Measurements from ENCODE around the gene CLIC2. TPM values are rescaled to one million over a fixed set of nuclear protein-coding genes. Genes with fewer than 3 reads are reported as not detected.

CLIC2 gene
- total and polyA plus RNA-seq, 3 donors from 2014 or later = 3.5 to 3.9 (median 3.5) TPM

- no peak for DNase-seq
- no peaks in the 10 kb centered on the region for H3K27me3 ChIP-seq
- no peaks in the 10 kb centered on the region for H3K4me1 ChIP-seq
- H3K9me3 ChIP-seq = no peaks in the 10 kb centered on the region
- 35 to 58% methylated on average over 2 of the region's 2 CpGs for WGBS, 2 donors
- no peaks in the 10 kb centered on the region for H3K36me3 ChIP-seq (ENCODE audit: low read depth, missing control alignments)
- peak overlapping the region in 1 of 2 donors; percentile 56 for H3K27ac ChIP-seq
- no peak for TF ChIP-seq POLR2A (IDR thresholded peaks at IDR 0.05)
- no peak for TF ChIP-seq CTCF (IDR thresholded peaks at IDR 0.05)
- H3K4me3 ChIP-seq = no peak overlapping the region
- intact Hi-C loops (cut with DNase I; ENCODE audit: low total_unique reads) = no loop called here
Observed at GRCh38 chrX:155333544-155334100, 792 bp downstream of the CLIC2 start.

DNA sequence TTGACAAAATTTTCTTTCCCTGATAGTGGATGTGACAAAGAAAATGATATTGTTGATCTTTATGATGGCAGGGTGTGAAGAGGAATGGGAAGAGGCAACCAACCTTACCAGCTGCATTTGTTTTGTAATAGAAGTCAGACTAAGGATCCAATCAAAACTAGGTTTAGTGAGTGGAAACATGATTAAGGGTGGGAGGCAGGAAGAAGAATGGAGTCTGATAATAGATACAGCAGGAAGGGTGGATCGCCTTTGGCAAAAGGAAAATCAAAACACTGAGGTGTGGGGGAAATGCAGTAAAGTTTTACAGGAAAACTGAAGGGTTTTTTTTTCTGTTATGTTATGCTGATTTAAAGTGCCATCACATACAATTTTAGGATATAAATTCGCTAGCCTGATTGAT, 3.4 kb downstream of the CLIC2 start:
- no peak overlapping the region for H3K27ac ChIP-seq
- H3K4me3 ChIP-seq = no peak overlapping the region
- H3K9me3 ChIP-seq = no peaks in the 10 kb centered on the region
- intact Hi-C loops (cut with DNase I; ENCODE audit: low total_unique reads) = no loop called here
- no peak for TF ChIP-seq POLR2A (IDR thresholded peaks at IDR 0.05)
- TF ChIP-seq CTCF (IDR thresholded peaks at IDR 0.05) = no peak
- no peak for DNase-seq
- no peaks in the 10 kb centered on the region for H3K27me3 ChIP-seq
- H3K36me3 ChIP-seq (ENCODE audit: low read depth, missing control alignments) = no peaks in the 10 kb centered on the region
- 81 to 86% methylated on average over 2 of the region's 2 CpGs for whole genome bisulfite sequencing, 2 donors
- no peaks in the 10 kb centered on the region for H3K4me1 ChIP-seq

DNA sequence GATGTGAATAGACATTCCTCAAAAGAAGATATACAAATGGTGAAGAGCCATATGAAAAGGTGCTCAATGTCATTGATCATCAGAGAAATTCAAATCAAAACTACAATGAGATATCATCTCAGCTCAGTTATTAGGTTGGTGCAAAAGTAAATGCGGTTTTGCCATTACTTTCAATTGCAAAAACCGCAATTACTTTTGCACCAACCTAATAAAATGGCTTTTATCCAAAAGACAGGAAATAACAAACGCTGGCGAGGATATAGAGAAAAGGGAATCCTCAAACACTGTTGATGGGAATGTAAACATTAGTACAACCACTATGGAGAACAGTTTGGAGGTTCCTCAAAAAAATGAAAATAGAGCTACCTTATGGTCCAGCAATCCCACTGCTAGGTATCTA, 5.1 kb downstream of the CLIC2 start:
- intact Hi-C loops (cut with DNase I; ENCODE audit: low total_unique reads) = no loop called here
- TF ChIP-seq CTCF (IDR thresholded peaks at IDR 0.05) (no peak), POLR2A (IDR thresholded peaks at IDR 0.05) (no peak)
- Histone ChIP-seq H3K36me3 (ENCODE audit: low read depth, missing control alignments) (no peaks in the 10 kb centered on the region), H3K4me3 (no peak overlapping the region), H3K27me3 (no peaks in the 10 kb centered on the region), H3K9me3 (no peaks in the 10 kb centered on the region), H3K27ac (no peak overlapping the region), H3K4me1 (no peaks in the 10 kb centered on the region)
- DNase-seq = no peak
- WGBS, 2 donors = 89 to 94% methylated on average over 4 of the region's 4 CpGs

DNA sequence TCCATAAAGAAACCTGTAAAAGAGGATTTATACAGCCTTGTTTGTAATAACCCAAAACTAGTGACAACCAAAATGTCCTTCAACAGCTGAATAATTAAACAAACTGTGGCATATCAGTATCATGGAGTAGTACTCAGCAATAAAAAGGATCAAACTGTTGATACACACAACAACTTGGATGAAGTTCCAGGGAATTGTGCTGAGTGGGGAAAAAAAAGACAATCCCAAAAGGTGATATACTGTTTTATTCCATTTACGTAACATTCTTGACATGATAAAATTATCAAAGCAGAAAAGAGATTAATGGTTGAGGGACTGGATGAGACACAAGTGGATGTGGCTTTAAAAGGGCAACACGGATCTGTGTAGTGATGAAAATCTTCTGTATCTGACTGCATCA, 7.8 kb downstream of the CLIC2 start:
- no peak for DNase-seq
- Histone ChIP-seq H3K4me3 (no peak overlapping the region), H3K27me3 (no peaks in the 10 kb centered on the region), H3K27ac (no peak overlapping the region), H3K4me1 (no peaks in the 10 kb centered on the region), H3K9me3 (no peaks in the 10 kb centered on the region), H3K36me3 (ENCODE audit: low read depth, missing control alignments) (no peaks in the 10 kb centered on the region)
- 73 to 78% methylated on average over 2 of the region's 2 CpGs for WGBS, 2 donors
- TF ChIP-seq CTCF (IDR thresholded peaks at IDR 0.05) (no peak), POLR2A (IDR thresholded peaks at IDR 0.05) (no peak)
- intact Hi-C loops (cut with DNase I; ENCODE audit: low total_unique reads) = no loop called here

- no peak overlapping the region for H3K27ac ChIP-seq
- H3K9me3 ChIP-seq = no peaks in the 10 kb centered on the region
- intact Hi-C loops (cut with DNase I; ENCODE audit: low total_unique reads) = no loop called here
- H3K4me1 ChIP-seq = no peaks in the 10 kb centered on the region
- no peak for DNase-seq
- TF ChIP-seq CTCF (IDR thresholded peaks at IDR 0.05) = no peak
- no peak for TF ChIP-seq POLR2A (IDR thresholded peaks at IDR 0.05)
- no peak overlapping the region for H3K4me3 ChIP-seq
- no peaks in the 10 kb centered on the region for H3K36me3 ChIP-seq (ENCODE audit: low read depth, missing control alignments)
- H3K27me3 ChIP-seq = no peaks in the 10 kb centered on the region
- 17 to 83% methylated on average over 1 to 5 of the region's 5 CpGs for WGBS, 2 donors
Observed at GRCh38 chrX:155314260-155314659, 20.2 kb downstream of the CLIC2 start.

All from testis (tissue), 3 donors.